Inferior parietal cortex (tissue), 1 donor: ENCODE results near the gene TRAPPC5.

ENCODE experiments used
- DNase-seq: peaks from one replicate; pipeline ENCODE4 v3.0.0-alpha.2; 2016; ENCODE audit errors: extremely low spot score

Gene TRAPPC5

GRCh38 chr19:7731615-7732014, 51.0 kb downstream of the TRAPPC5 start:
- no peak for DNase-seq

GRCh38 chr19:7732045-7732444, 51.4 kb downstream of the TRAPPC5 start, which contains the start of gene CLEC4G:
CLEC4G (minus strand) TSS chr19:7732110; CDS start chr19:7732102, 8 bp downstream.
- DNase-seq = no peak

GRCh38 chr19:7733376-7733775, 52.7 kb downstream of the TRAPPC5 start:
- DNase-seq = no peak

- DNase-seq = no peak
Observed at GRCh38 chr19:7734220-7735203, 53.9 kb downstream of the TRAPPC5 start.

GRCh38 chr19:7736148-7736547, 55.5 kb downstream of the TRAPPC5 start:
- DNase-seq = no peak

GRCh38 chr19:7737215-7737614, 56.6 kb downstream of the TRAPPC5 start:
- DNase-seq = no peak
